Astrocyte (in vitro differentiated cells and primary cell): Measurements from ENCODE around the gene CAMK2B. TPM values are rescaled to one million over a fixed set of nuclear protein-coding genes. Genes with fewer than 3 reads are reported as not detected.
A peak's percentile ranks its signal among the peaks of the same experiment; 100 is the strongest.

Experiments
- DNase-seq: peaks from one replicate; pipeline ENCODE4 v3.0.0-alpha.2; 2010; ENCODE audit warnings: low read depth
- FAIRE-seq: peaks from 2 replicates; lab custom pipeline; 2011; peaks lifted over from hg19 to GRCh38; lab: Jason Lieb, UNC
- H2AFZ ChIP-seq: 2 replicates; pipeline ENCODE4 v1.6.0; 2012; ENCODE audit warnings: low read depth, low read length, inconsistent platforms
- H3K27ac ChIP-seq: 2 replicates; pipeline ENCODE4 v1.5.1; 2011; ENCODE audit warnings: low read depth, low read length, inconsistent platforms
- H3K27me3 ChIP-seq: 2 replicates; pipeline ENCODE4 v1.6.0; 2011; ENCODE audit warnings: low read length, inconsistent platforms; ENCODE audit not compliant: insufficient read depth
- H3K36me3 ChIP-seq: 2 replicates; pipeline ENCODE4 v1.5.1; 2011; ENCODE audit warnings: low read length, inconsistent platforms; ENCODE audit not compliant: insufficient read depth
- H3K4me1 ChIP-seq: 2 replicates; pipeline ENCODE4 v1.5.1; 2011; ENCODE audit warnings: low read length, inconsistent platforms; ENCODE audit not compliant: insufficient read depth
- H3K4me2 ChIP-seq: 2 replicates; pipeline ENCODE4 v1.6.0; 2012; ENCODE audit warnings: low read length, inconsistent platforms
- H3K4me3 ChIP-seq: 2 replicates; pipeline ENCODE4 v1.5.1; 2011; ENCODE audit warnings: low read depth, mild to moderate bottlenecking, low read length, inconsistent platforms; ENCODE audit not compliant: insufficient read depth
- H3K79me2 ChIP-seq: 2 replicates; pipeline ENCODE4 v1.6.0; 2012; ENCODE audit warnings: mild to moderate bottlenecking, low read length, inconsistent platforms; ENCODE audit not compliant: insufficient read depth
- H3K9ac ChIP-seq: 2 replicates; pipeline ENCODE4 v1.6.0; 2012; ENCODE audit warnings: mild to moderate bottlenecking, low read length, inconsistent platforms
- H3K9me3 ChIP-seq: 2 replicates; pipeline ENCODE4 v1.5.1; 2012; ENCODE audit warnings: low read depth, mild to moderate bottlenecking, low read length, inconsistent platforms; ENCODE audit not compliant: insufficient read depth
- H4K20me1 ChIP-seq: 2 replicates; pipeline ENCODE4 v1.6.0; 2012; ENCODE audit warnings: low read length, inconsistent platforms; ENCODE audit not compliant: insufficient read depth
- H3K27ac Mint-ChIP-seq: one replicate; pipeline ENCODE4 v1.8.0; 2021; ENCODE audit warnings: mild to moderate bottlenecking, mixed read lengths; ENCODE audit not compliant: unreplicated experiment
- H3K27me3 Mint-ChIP-seq: one replicate; pipeline ENCODE4 v1.8.0; 2021; ENCODE audit warnings: low read depth, mixed read lengths; ENCODE audit not compliant: unreplicated experiment
- H3K36me3 Mint-ChIP-seq: one replicate; pipeline ENCODE4 v1.8.0; 2021; ENCODE audit warnings: low read depth, mixed read lengths; ENCODE audit not compliant: unreplicated experiment
- H3K4me1 Mint-ChIP-seq: one replicate; pipeline ENCODE4 v1.8.0; 2021; ENCODE audit warnings: low read depth, mixed read lengths; ENCODE audit not compliant: unreplicated experiment
- H3K4me3 Mint-ChIP-seq: one replicate; pipeline ENCODE4 v1.8.0; 2021; ENCODE audit warnings: mild to moderate bottlenecking, moderate library complexity, mixed read lengths; ENCODE audit not compliant: unreplicated experiment
- H3K9me3 Mint-ChIP-seq: one replicate; pipeline ENCODE4 v1.8.0; 2021; ENCODE audit warnings: mild to moderate bottlenecking, mixed read lengths; ENCODE audit not compliant: unreplicated experiment
- EZH2 ChIP-seq: IDR thresholded peaks from 2 replicates; pipeline ENCODE4 v1.6.1; 2012; ENCODE audit warnings: mild to moderate bottlenecking, low read length, inconsistent platforms; ENCODE audit not compliant: insufficient read depth
- total RNA-seq: library from RNA; stranded (reverse); gene quantifications from 2 replicates; pipeline ENCODE4 v1.2.1, GENCODE V29; 2021
- TF ChIP-seq, protein P1 (sequence below): IDR thresholded peaks from 2 replicates; pipeline ENCODE4 v1.5.1; 2011; ENCODE audit warnings: low read depth, mild to moderate bottlenecking, inconsistent platforms, low read length, moderate library complexity; ENCODE audit not compliant: insufficient read depth

Gene CAMK2B
- total RNA-seq, 1 donor from 2014 or later, result 0.18 TPM

DNA sequence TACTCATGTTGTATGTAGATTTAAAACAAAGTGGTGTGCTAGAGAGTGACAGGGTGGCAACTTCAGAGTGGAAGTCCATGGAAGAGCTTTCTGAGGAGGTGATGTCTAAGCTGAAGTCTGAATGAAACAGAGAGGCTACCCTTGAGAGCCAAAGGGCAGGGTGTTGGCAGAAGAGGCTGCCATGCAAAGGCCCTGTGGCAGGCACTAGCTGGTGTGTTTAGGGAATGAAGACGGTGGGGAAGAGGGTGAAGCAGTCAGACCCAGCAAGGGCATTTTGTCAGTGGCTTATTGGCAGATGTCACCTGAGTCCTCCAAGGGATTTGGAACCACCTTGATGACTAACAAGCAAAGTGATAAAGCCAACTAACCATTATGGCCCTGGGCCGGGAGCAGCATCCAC lies 3.7 kb upstream of the CAMK2B start:
- Histone ChIP-seq H3K4me1 (peaks cover 6% of the 10 kb centered on the region), H3K36me3 (no peaks in the 10 kb centered on the region), H3K27me3 (peaks cover 24% of the 10 kb centered on the region), H3K4me2 (no peak overlapping the region), H3K9ac (no peak overlapping the region), H4K20me1 (no peaks in the 10 kb centered on the region), H3K9me3 (no peaks in the 10 kb centered on the region), H3K79me2 (no peaks in the 10 kb centered on the region), H3K4me3 (no peak overlapping the region), H2AFZ (no peak overlapping the region), H3K27ac (no peak overlapping the region)
- Mint-ChIP-seq H3K27me3 (peaks cover 58% of the 10 kb centered on the region), H3K4me3 (no peak overlapping the region), H3K9me3 (no peaks in the 10 kb centered on the region), H3K36me3 (no peaks in the 10 kb centered on the region), H3K27ac (no peak overlapping the region), H3K4me1 (peaks cover 3% of the 10 kb centered on the region)
- TF ChIP-seq, protein P1, sequence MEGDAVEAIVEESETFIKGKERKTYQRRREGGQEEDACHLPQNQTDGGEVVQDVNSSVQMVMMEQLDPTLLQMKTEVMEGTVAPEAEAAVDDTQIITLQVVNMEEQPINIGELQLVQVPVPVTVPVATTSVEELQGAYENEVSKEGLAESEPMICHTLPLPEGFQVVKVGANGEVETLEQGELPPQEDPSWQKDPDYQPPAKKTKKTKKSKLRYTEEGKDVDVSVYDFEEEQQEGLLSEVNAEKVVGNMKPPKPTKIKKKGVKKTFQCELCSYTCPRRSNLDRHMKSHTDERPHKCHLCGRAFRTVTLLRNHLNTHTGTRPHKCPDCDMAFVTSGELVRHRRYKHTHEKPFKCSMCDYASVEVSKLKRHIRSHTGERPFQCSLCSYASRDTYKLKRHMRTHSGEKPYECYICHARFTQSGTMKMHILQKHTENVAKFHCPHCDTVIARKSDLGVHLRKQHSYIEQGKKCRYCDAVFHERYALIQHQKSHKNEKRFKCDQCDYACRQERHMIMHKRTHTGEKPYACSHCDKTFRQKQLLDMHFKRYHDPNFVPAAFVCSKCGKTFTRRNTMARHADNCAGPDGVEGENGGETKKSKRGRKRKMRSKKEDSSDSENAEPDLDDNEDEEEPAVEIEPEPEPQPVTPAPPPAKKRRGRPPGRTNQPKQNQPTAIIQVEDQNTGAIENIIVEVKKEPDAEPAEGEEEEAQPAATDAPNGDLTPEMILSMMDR, result no peak
- TF ChIP-seq EZH2, result no peak
- DNase-seq, result no peak
- FAIRE-seq, result no peak

DNA sequence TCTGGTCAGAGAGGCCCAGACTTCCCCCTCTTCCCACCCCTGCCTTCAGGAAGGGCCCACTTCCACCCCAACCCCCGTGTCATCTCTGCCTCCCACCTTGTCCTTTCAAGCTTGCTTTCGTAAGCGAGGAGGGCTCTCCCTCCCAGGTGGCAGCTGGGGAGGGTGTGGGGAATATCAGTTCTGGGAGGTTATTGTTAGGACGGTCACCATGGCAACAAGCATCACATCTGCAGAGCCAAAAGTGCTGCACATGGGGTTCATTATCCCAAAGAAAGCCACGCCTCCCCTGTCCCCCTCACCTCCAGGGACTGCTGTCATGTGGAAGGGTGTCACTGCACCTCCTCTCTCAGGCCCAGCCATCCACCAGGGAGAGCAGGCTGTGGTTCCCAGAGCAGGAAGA lies 2.6 kb upstream of the CAMK2B start:
- peaks cover 34% of the 10 kb centered on the region for H3K27me3 ChIP-seq
- no peaks in the 10 kb centered on the region for H3K79me2 ChIP-seq
- Mint-ChIP-seq H3K4me3 (no peak overlapping the region), H3K36me3 (peaks cover 2% of the 10 kb centered on the region), H3K27ac (no peak overlapping the region), H3K27me3 (peaks cover 62% of the 10 kb centered on the region), H3K4me1 (peaks cover 3% of the 10 kb centered on the region), H3K9me3 (no peaks in the 10 kb centered on the region)
- FAIRE-seq (no peak), DNase-seq (no peak)
- no peaks in the 10 kb centered on the region for H4K20me1 ChIP-seq
- no peak for TF ChIP-seq EZH2
- TF ChIP-seq, protein P1, result no peak
- no peak overlapping the region for H3K27ac ChIP-seq
- no peak overlapping the region for H3K4me2 ChIP-seq
- H3K4me3 ChIP-seq, result no peak overlapping the region
- H3K9ac ChIP-seq, result no peak overlapping the region
- H3K9me3 ChIP-seq, result no peaks in the 10 kb centered on the region
- no peaks in the 10 kb centered on the region for H3K36me3 ChIP-seq
- H3K4me1 ChIP-seq, result no peaks in the 10 kb centered on the region
- H2AFZ ChIP-seq, result no peak overlapping the region

DNA sequence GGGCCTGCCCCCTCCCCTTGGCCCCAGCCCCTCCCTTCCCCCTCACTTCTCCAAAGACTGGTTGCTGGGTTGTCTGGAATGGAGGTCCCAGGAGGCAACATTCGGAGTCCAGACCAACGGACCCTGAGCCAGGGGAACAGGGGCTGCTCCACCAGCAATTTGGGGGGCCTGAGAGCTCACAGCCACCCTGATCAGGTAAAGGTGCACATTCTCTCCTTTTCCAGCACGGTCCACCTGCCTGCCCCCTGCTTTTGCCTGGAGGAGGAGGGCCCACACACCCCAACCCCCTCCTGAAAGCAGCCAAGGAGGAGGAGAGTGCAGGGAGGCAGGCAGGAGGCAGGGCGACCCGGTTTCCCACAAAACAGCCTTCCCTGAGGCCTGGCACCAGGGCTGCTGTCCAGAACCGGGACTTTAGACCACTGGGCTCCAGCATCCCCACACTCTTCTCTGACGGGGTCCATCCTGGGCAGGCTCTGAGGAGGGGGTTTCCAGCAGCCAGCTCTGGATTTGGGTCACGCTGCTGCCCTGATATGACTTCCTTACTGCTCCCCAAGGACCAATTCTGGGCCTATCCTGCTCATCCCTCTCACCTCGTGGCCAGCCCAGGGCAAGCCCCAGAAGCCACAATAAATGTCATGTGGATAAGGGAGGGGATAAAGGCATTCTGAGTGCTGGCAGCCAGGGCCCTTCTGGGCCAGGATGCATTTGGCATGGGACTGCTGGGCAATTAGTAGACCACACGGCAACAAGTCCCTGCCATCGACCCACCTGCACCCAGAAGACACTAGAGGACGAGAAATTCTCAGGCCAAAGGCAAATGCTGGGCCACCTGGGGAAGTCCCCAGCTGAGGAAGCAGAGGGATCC lies 1.1 kb upstream of the CAMK2B start:
- H3K4me3 ChIP-seq, result no peak overlapping the region
- peaks cover 3% of the 10 kb centered on the region for H3K4me1 Mint-ChIP-seq
- FAIRE-seq, result no peak
- H3K4me2 ChIP-seq, result no peak overlapping the region
- no peak overlapping the region for H3K9ac ChIP-seq
- H3K27ac Mint-ChIP-seq, result peak overlapping the region; percentile 66
- no peak overlapping the region for H3K4me3 Mint-ChIP-seq
- no peak for TF ChIP-seq EZH2
- TF ChIP-seq, protein P1, result no peak
- no peak for DNase-seq
- no peak overlapping the region for H3K27ac ChIP-seq
- H3K36me3 ChIP-seq, result no peaks in the 10 kb centered on the region
- H3K27me3 Mint-ChIP-seq, result peaks cover 67% of the 10 kb centered on the region
- H3K79me2 ChIP-seq, result no peaks in the 10 kb centered on the region
- no peak overlapping the region for H2AFZ ChIP-seq
- no peaks in the 10 kb centered on the region for H3K9me3 Mint-ChIP-seq
- no peaks in the 10 kb centered on the region for H4K20me1 ChIP-seq
- peaks cover 2% of the 10 kb centered on the region for H3K36me3 Mint-ChIP-seq
- H3K4me1 ChIP-seq, result no peaks in the 10 kb centered on the region
- peaks cover 34% of the 10 kb centered on the region for H3K27me3 ChIP-seq
- H3K9me3 ChIP-seq, result no peaks in the 10 kb centered on the region
